Activated CD8-positive, alpha-beta memory T cell treated with anti-CD3 and anti-CD28 coated beads, Interleukin-2, amount 50 U/mL, for 1 hour (primary cell): ENCODE measurements around the gene ZNF414.

Experiments used
- DNase-seq: peaks from one replicate; pipeline ENCODE4 v3.0.0-alpha.2; 2020; ENCODE audit errors: extremely low read depth

The ZNF414 gene

GRCh38 chr19:8466018-8466417, 47.9 kb downstream of the ZNF414 start:
- no peak for DNase-seq

- DNase-seq = no peak
These were observed 50.6 kb downstream of the ZNF414 start for GRCh38 chr19:8463365-8463764.

- DNase-seq = no peak
These were observed 51.4 kb downstream of the ZNF414 start for GRCh38 chr19:8462571-8462970.

- DNase-seq = no peak
These were observed 52.1 kb downstream of the ZNF414 start for GRCh38 chr19:8461891-8462290.

- DNase-seq = no peak
These were observed 52.6 kb downstream of the ZNF414 start for GRCh38 chr19:8461376-8461775.

GRCh38 chr19:8460516-8461298, 53.3 kb downstream of the ZNF414 start:
- DNase-seq = no peak
